Panc1 (cell line): Measurements from ENCODE around the gene NFS1. TPM values are rescaled to one million over a fixed set of nuclear protein-coding genes. Genes with fewer than 3 reads are reported as not detected.

ENCODE experiments used
- ATAC-seq: fragments of 200-7000 bp; cut with Tn5 transposase; 2 replicates; pipeline ENCODE4 v1.9.1; 2020; ENCODE audit warnings: mild to moderate bottlenecking, moderate library complexity
- BruUV-seq: library from RNA; stranded (reverse); fragments of 400-500 nt; replicated peaks from 2 replicates; lab custom pipeline; 2021; lab: Mats Ljungman, UMichigan
- CTCF ChIA-PET: fragments of 300-600 bp; sonication (Branson Sonifier 250); formaldehyde crosslinking; loops from one replicate; lab custom pipeline; 2022; ENCODE audit warnings: antibody characterized with exemption; lab: Charles Lee
- POLR2A ChIA-PET: fragments of 300-600 bp; sonication (Branson Sonifier 250); formaldehyde crosslinking; loops from one replicate; lab custom pipeline; 2022; ENCODE audit warnings: antibody characterized with exemption; lab: Charles Lee
- DNase-seq: peaks from one replicate; pipeline ENCODE4 v3.0.0-alpha.2; 2010; ENCODE audit warnings: low read depth, low spot score
- H3K27ac ChIP-seq: 2 replicates; pipeline ENCODE4 v1.5.1; 2011; ENCODE audit warnings: mild to moderate bottlenecking, low read length, inconsistent platforms
- H3K27me3 ChIP-seq: fragments of 200-500 bp; sonication (Bioruptor generic); 2 replicates; pipeline ENCODE4 v1.6.0; 2014; ENCODE audit warnings: low read length, inconsistent platforms; ENCODE audit not compliant: control insufficient read depth, insufficient read depth
- H3K36me3 ChIP-seq: fragments of 200-500 bp; sonication (Bioruptor generic); 2 replicates; pipeline ENCODE4 v1.5.1; 2014; ENCODE audit warnings: inconsistent platforms, mild to moderate bottlenecking, low read length, moderate library complexity; ENCODE audit not compliant: control insufficient read depth, insufficient read depth
- H3K4me1 ChIP-seq: 2 replicates; pipeline ENCODE4 v1.5.1; 2011; ENCODE audit warnings: inconsistent platforms, mild to moderate bottlenecking, low read length, moderate library complexity; ENCODE audit not compliant: control insufficient read depth, insufficient read depth
- H3K4me3 ChIP-seq, 2 experiments: 2 replicates each; pipeline ENCODE4 v1.5.1; 2011 to 2012; ENCODE audit warnings: low read depth in 2 of 2, low read length in 2 of 2, mild to moderate bottlenecking in 2 of 2, inconsistent platforms in 1 of 2, moderate library complexity in 1 of 2
- H3K9me3 ChIP-seq: fragments of 200-500 bp; sonication (Bioruptor generic); 2 replicates; pipeline ENCODE4 v1.5.1; 2014; ENCODE audit warnings: low read depth, mild to moderate bottlenecking, inconsistent platforms, low read length, moderate library complexity; ENCODE audit not compliant: control insufficient read depth, insufficient read depth
- POLR2AphosphoS5 ChIP-seq: IDR thresholded peaks from 2 replicates; pipeline ENCODE4 v1.6.1; 2012; ENCODE audit warnings: mild to moderate bottlenecking, low read depth, low read length, moderate library complexity
- SIN3A ChIP-seq: IDR thresholded peaks from 2 replicates; pipeline ENCODE4 v1.6.1; 2012; ENCODE audit warnings: low read depth, mild to moderate bottlenecking, low read length, moderate library complexity, borderline replicate concordance; ENCODE audit not compliant: insufficient read depth
- TCF7L2 ChIP-seq: IDR thresholded peaks from 2 replicates; pipeline ENCODE4 v1.6.1; 2011; ENCODE audit warnings: mild to moderate bottlenecking, low read depth, low read length, inconsistent platforms
- in situ Hi-C: cut with HindIII; loops from 2 replicates; pipeline ENCODE4 v1.10.0; 2016; ENCODE audit warnings: low sequenced_read_pairs, low pct_unique_long_range_greater_than_20kb
- intact Hi-C: fragments of 100-400 bp; cut with micrococcal nuclease; formaldehyde crosslinking; loops from one replicate; pipeline ENCODE4 v1.10.0; 2022; ENCODE audit not compliant: unreplicated experiment
- total RNA-seq: library from RNA; stranded (reverse); gene quantifications from one replicate; pipeline ENCODE4 v1.2.1, GENCODE V29; 2021; ENCODE audit not compliant: unreplicated experiment
- TF ChIP-seq, protein P1 (sequence below): fragments of 450-650 bp; IDR thresholded peaks from 2 replicates; pipeline ENCODE4 v1.5.1; 2017; ENCODE audit warnings: mild to moderate bottlenecking
- TF ChIP-seq, protein P2 (sequence below), 2 experiments: IDR thresholded peaks; 2 replicates each; pipeline ENCODE4 v1.6.1; 2011 to 2012; ENCODE audit warnings: low read depth in 2 of 2, control low read depth in 1 of 2, low read length in 1 of 2, mild to moderate bottlenecking in 1 of 2, moderate library complexity in 1 of 2; ENCODE audit not compliant: insufficient read depth in 1 of 2

NFS1 gene
- total RNA-seq, 1 experiment from 2014 or later, result 44.9 TPM

DNA sequence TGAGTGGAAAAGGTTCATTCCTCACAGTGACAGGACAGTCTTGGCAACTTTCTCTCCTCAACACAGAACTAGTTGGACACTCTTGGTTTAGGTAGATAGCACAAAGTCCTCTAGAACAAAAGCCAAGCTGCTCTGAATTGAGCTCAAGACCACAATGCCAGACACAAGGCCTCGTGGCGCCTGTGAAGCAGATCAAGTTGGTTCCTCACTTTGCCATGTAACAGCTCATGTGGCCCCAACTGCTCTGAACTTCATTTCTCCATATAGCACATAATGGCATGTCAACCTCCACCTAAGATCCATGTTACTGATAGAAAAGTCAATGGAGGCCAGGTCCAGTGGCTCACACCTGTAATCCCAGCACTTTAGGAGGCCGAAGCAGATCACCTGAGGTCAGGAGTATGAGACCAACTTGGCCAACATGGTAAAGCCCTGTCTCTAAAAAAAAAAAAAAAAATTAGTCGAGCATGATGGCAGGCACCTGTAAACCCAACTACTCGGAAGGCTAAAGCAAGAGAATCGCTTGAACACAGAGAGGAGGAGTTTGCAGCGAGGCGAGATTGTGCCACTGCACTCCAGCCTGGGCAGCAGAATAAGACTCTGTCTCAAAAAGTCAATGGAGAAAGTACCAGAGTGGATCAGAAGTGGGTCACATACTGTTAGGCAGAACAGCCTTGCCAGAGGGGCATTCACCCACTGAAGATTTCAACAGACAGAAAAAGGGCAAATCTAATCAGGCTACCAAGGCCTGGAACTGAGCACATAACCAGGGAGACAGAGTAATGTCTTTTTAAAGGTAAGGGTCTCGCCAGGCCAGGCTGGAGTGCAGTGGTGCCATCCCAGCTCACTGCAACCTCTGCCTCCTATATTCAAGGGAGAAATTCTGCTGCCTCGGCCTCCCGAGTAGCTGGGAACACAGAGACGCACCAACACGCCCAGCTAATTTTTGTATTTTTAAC lies 21.3 kb upstream of the NFS1 start:
- Histone ChIP-seq H3K36me3 (peaks cover 43% of the 10 kb centered on the region), H3K27ac (no peak overlapping the region), H3K27me3 (no peaks in the 10 kb centered on the region), H3K4me3 (no peak overlapping the region), H3K9me3 (no peaks in the 10 kb centered on the region), H3K4me1 (no peaks in the 10 kb centered on the region)
- intact Hi-C loops, result no loop called here
- TF ChIP-seq, protein P1, sequence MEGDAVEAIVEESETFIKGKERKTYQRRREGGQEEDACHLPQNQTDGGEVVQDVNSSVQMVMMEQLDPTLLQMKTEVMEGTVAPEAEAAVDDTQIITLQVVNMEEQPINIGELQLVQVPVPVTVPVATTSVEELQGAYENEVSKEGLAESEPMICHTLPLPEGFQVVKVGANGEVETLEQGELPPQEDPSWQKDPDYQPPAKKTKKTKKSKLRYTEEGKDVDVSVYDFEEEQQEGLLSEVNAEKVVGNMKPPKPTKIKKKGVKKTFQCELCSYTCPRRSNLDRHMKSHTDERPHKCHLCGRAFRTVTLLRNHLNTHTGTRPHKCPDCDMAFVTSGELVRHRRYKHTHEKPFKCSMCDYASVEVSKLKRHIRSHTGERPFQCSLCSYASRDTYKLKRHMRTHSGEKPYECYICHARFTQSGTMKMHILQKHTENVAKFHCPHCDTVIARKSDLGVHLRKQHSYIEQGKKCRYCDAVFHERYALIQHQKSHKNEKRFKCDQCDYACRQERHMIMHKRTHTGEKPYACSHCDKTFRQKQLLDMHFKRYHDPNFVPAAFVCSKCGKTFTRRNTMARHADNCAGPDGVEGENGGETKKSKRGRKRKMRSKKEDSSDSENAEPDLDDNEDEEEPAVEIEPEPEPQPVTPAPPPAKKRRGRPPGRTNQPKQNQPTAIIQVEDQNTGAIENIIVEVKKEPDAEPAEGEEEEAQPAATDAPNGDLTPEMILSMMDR, result no peak
- TF ChIP-seq, protein P2, sequence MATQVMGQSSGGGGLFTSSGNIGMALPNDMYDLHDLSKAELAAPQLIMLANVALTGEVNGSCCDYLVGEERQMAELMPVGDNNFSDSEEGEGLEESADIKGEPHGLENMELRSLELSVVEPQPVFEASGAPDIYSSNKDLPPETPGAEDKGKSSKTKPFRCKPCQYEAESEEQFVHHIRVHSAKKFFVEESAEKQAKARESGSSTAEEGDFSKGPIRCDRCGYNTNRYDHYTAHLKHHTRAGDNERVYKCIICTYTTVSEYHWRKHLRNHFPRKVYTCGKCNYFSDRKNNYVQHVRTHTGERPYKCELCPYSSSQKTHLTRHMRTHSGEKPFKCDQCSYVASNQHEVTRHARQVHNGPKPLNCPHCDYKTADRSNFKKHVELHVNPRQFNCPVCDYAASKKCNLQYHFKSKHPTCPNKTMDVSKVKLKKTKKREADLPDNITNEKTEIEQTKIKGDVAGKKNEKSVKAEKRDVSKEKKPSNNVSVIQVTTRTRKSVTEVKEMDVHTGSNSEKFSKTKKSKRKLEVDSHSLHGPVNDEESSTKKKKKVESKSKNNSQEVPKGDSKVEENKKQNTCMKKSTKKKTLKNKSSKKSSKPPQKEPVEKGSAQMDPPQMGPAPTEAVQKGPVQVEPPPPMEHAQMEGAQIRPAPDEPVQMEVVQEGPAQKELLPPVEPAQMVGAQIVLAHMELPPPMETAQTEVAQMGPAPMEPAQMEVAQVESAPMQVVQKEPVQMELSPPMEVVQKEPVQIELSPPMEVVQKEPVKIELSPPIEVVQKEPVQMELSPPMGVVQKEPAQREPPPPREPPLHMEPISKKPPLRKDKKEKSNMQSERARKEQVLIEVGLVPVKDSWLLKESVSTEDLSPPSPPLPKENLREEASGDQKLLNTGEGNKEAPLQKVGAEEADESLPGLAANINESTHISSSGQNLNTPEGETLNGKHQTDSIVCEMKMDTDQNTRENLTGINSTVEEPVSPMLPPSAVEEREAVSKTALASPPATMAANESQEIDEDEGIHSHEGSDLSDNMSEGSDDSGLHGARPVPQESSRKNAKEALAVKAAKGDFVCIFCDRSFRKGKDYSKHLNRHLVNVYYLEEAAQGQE (IDR thresholded peaks at IDR 0.05; ENCODE audit: insufficient read depth in 1 of 2, low read depth in 2 of 2, low read length in 1 of 2), result no peak
- TF ChIP-seq SIN3A, result no peak
- TF ChIP-seq TCF7L2, result no peak
- TF ChIP-seq POLR2AphosphoS5, result no peak
- in situ Hi-C loops, result no loop called here
- POLR2A ChIA-PET, result no interaction called here
- CTCF ChIA-PET, result no interaction called here
- ATAC-seq (no peak), DNase-seq (no peak)
- BruUV-seq, result no TSS peak

DNA sequence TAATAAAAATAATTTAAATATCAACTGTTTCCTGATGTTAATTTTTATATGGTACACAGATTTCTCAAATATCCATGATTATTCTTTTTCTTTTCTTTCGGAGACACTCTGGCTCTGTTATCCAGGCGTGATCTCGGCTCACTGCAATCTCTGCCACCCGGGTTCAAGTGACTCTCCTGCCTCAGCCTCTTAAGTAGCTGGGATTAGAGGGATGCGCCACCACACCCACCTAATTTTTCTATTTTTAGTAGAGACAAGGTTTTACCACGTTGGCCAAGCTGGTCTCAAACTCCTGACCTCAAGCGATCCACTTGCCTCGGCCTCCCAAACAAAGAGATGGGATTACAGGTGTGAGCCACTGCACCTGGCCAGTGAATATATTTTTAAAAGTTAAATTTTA lies 20.6 kb upstream of the NFS1 start:
- DNase-seq (no peak), ATAC-seq (no peak)
- in situ Hi-C loops, result no loop called here
- no TSS peak for BruUV-seq
- Histone ChIP-seq H3K36me3 (peaks cover 43% of the 10 kb centered on the region), H3K27ac (no peak overlapping the region), H3K9me3 (no peaks in the 10 kb centered on the region), H3K4me3 (no peak overlapping the region), H3K27me3 (no peaks in the 10 kb centered on the region), H3K4me1 (no peaks in the 10 kb centered on the region)
- intact Hi-C loops, result no loop called here
- ChIA-PET CTCF (no interaction called here), POLR2A (interaction anchor here (0.7 kb wide), 1 partner anchor 17 kb away, joined by 4 read pairs; no protein-coding TSS in a partner anchor)
- TF ChIP-seq, protein P1, result no peak
- TF ChIP-seq POLR2AphosphoS5 (no peak), TCF7L2 (no peak), SIN3A (no peak)
- TF ChIP-seq, protein P2 (IDR thresholded peaks at IDR 0.05; ENCODE audit: insufficient read depth in 1 of 2, low read depth in 2 of 2, low read length in 1 of 2), result no peak
